BLaER1 (cell line): Measurements from ENCODE around the gene SLC6A2.

Source experiments
- H3K27ac ChIP-seq: shearing (Covaris generic); formaldehyde crosslinking; 2 replicates; pipeline ENCODE4 v1.8.1; 2022
- H3K27me3 ChIP-seq: shearing (Covaris generic); formaldehyde crosslinking; 2 replicates; pipeline ENCODE4 v1.8.1; 2022
- H3K36me3 ChIP-seq: shearing (Covaris generic); formaldehyde crosslinking; 2 replicates; pipeline ENCODE4 v1.8.1; 2022
- H3K4me1 ChIP-seq: shearing (Covaris generic); formaldehyde crosslinking; 2 replicates; pipeline ENCODE4 v1.8.1; 2022
- H3K4me2 ChIP-seq: shearing (Covaris generic); formaldehyde crosslinking; 2 replicates; pipeline ENCODE4 v1.8.1; 2022
- H3K4me3 ChIP-seq: shearing (Covaris generic); formaldehyde crosslinking; 2 replicates; pipeline ENCODE4 v1.8.1; 2022
- H3K9ac ChIP-seq: shearing (Covaris generic); formaldehyde crosslinking; 2 replicates; pipeline ENCODE4 v1.8.1; 2022
- H3K9me3 ChIP-seq: shearing (Covaris generic); formaldehyde crosslinking; 2 replicates; pipeline ENCODE4 v1.8.1; 2022
- H4K20me1 ChIP-seq: shearing (Covaris generic); formaldehyde crosslinking; 2 replicates; pipeline ENCODE4 v1.8.1; 2022
- Cebpa-rat ChIP-seq: shearing (Covaris generic); IDR thresholded peaks from 2 replicates; pipeline ENCODE4 v1.8.1; 2022

SLC6A2 gene

GRCh38 chr16:55628306-55628968, 27.4 kb upstream of the SLC6A2 start:
- no peak for TF ChIP-seq Cebpa-rat
- H3K4me2 ChIP-seq: no peak overlapping the region
- H3K27ac ChIP-seq: no peak overlapping the region
- H3K9me3 ChIP-seq: peaks cover 21% of the 10 kb centered on the region
- H3K9ac ChIP-seq: no peak overlapping the region
- H3K4me1 ChIP-seq: peaks cover 1% of the 10 kb centered on the region
- no peaks in the 10 kb centered on the region for H3K27me3 ChIP-seq
- no peak overlapping the region for H3K4me3 ChIP-seq
- H3K36me3 ChIP-seq: no peaks in the 10 kb centered on the region
- H4K20me1 ChIP-seq: no peaks in the 10 kb centered on the region

- Histone ChIP-seq H3K36me3 (no peaks in the 10 kb centered on the region), H3K4me3 (no peak overlapping the region), H3K9me3 (peaks cover 21% of the 10 kb centered on the region), H3K4me1 (no peaks in the 10 kb centered on the region), H3K4me2 (no peak overlapping the region), H3K27me3 (no peaks in the 10 kb centered on the region), H3K27ac (no peak overlapping the region), H4K20me1 (no peaks in the 10 kb centered on the region), H3K9ac (no peak overlapping the region)
- no peak for TF ChIP-seq Cebpa-rat
Observed at GRCh38 chr16:55630774-55631173, 25.0 kb upstream of the SLC6A2 start.

- TF ChIP-seq Cebpa-rat: no peak
- Histone ChIP-seq H3K9ac (no peak overlapping the region), H4K20me1 (no peaks in the 10 kb centered on the region), H3K9me3 (peaks cover 21% of the 10 kb centered on the region), H3K4me2 (no peak overlapping the region), H3K27ac (no peak overlapping the region), H3K4me3 (no peak overlapping the region), H3K27me3 (no peaks in the 10 kb centered on the region), H3K36me3 (no peaks in the 10 kb centered on the region), H3K4me1 (no peaks in the 10 kb centered on the region)
Observed at GRCh38 chr16:55632259-55632658, 23.5 kb upstream of the SLC6A2 start.

GRCh38 chr16:55634193-55634592, 21.6 kb upstream of the SLC6A2 start:
- H3K9ac ChIP-seq: no peak overlapping the region
- no peaks in the 10 kb centered on the region for H3K4me1 ChIP-seq
- no peaks in the 10 kb centered on the region for H3K27me3 ChIP-seq
- TF ChIP-seq Cebpa-rat: no peak
- H3K4me2 ChIP-seq: no peak overlapping the region
- no peak overlapping the region for H3K4me3 ChIP-seq
- H3K27ac ChIP-seq: no peak overlapping the region
- H4K20me1 ChIP-seq: no peaks in the 10 kb centered on the region
- H3K36me3 ChIP-seq: no peaks in the 10 kb centered on the region
- H3K9me3 ChIP-seq: peaks cover 21% of the 10 kb centered on the region

DNA sequence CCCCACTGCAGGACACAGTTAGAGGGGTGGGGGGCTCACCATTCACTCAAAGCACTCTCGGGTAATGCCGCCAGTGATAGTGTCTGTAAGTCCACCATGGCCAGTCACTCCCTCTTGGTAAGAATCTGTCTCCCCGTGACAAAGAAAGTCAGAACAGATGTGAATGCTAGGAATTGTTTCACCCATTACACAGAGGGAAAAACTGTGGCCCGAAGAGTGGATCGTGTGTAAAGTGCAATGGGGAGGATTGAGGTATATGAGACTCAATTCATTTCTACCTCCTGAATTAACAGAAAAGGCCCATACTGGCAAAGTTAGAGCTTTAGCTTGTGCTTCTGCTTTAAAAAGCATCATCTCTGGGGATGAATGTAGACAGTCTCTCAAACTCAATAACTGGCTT, 17.5 kb upstream of the SLC6A2 start:
- no peaks in the 10 kb centered on the region for H3K36me3 ChIP-seq
- no peak overlapping the region for H3K9ac ChIP-seq
- H3K27ac ChIP-seq: no peak overlapping the region
- no peaks in the 10 kb centered on the region for H3K9me3 ChIP-seq
- H3K4me3 ChIP-seq: no peak overlapping the region
- H3K4me1 ChIP-seq: no peaks in the 10 kb centered on the region
- TF ChIP-seq Cebpa-rat: no peak
- H3K27me3 ChIP-seq: no peaks in the 10 kb centered on the region
- H3K4me2 ChIP-seq: no peak overlapping the region
- no peaks in the 10 kb centered on the region for H4K20me1 ChIP-seq

DNA sequence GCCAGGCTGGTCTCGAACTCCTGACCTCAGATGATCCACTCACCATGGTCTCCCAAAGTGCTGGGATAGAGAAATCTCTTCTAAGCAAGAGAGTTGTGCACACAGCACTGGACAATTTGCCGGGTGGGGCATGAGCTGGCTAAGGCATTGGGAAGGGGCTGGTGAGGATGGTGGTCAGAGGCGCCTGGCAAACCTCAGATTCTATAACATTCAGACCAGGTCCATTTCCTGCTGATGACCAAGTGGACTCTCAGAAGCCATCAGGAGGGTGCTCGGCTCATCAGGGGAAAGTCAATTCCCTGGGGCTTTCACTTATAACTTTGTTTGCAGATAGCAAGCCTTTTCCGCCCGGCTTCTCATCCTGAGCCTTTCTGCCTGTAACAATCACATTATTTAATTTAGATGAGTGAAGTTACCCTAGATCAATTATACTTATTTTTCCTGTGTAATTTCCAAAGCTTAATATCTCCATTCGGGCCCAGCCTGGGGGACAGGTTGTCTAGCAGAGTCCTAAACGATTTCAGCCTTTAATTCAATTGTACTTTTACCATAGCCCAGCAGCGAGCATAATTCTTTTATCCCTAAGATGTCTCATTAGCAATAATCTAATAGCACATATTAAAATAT, 15.0 kb upstream of the SLC6A2 start:
- no peaks in the 10 kb centered on the region for H3K36me3 ChIP-seq
- H3K4me3 ChIP-seq: no peak overlapping the region
- no peaks in the 10 kb centered on the region for H3K27me3 ChIP-seq
- no peaks in the 10 kb centered on the region for H3K9me3 ChIP-seq
- no peak overlapping the region for H3K4me2 ChIP-seq
- no peak overlapping the region for H3K27ac ChIP-seq
- H4K20me1 ChIP-seq: no peaks in the 10 kb centered on the region
- H3K9ac ChIP-seq: no peak overlapping the region
- H3K4me1 ChIP-seq: no peaks in the 10 kb centered on the region
- TF ChIP-seq Cebpa-rat: no peak

GRCh38 chr16:55641430-55642056, 14.2 kb upstream of the SLC6A2 start:
- H3K27me3 ChIP-seq: no peaks in the 10 kb centered on the region
- no peak overlapping the region for H3K4me2 ChIP-seq
- H3K9ac ChIP-seq: no peak overlapping the region
- H3K36me3 ChIP-seq: no peaks in the 10 kb centered on the region
- H3K4me3 ChIP-seq: no peak overlapping the region
- no peaks in the 10 kb centered on the region for H3K9me3 ChIP-seq
- H3K4me1 ChIP-seq: no peaks in the 10 kb centered on the region
- H4K20me1 ChIP-seq: no peaks in the 10 kb centered on the region
- no peak for TF ChIP-seq Cebpa-rat
- no peak overlapping the region for H3K27ac ChIP-seq

DNA sequence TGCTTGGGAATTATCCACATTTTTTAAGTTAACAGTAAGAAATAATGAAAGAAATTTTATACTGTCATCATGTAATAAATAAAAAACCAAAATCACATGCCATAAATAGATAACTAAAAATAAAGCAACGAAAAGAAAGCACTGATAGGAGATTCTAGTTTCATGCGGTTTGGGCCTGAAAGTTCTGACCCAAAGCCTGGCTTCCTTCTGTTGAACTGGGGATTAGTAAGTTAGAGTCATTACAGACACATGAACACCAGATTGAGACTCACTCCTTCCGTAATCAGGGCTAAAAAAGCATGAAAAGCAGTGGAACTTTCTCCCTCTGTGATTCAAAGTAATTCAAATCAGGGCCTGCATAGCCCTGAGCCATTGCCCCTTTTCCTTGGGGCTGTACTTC, 13.2 kb upstream of the SLC6A2 start:
- Histone ChIP-seq H3K4me2 (no peak overlapping the region), H3K9me3 (no peaks in the 10 kb centered on the region)
- TF ChIP-seq Cebpa-rat: no peak

GRCh38 chr16:55643161-55643970, 12.4 kb upstream of the SLC6A2 start:
- Histone ChIP-seq H3K27me3 (no peaks in the 10 kb centered on the region), H3K36me3 (no peaks in the 10 kb centered on the region)
- no peak for TF ChIP-seq Cebpa-rat

More for the DNA sequence above, 13.2 kb upstream of the SLC6A2 start:
- Histone ChIP-seq H3K4me1 (no peaks in the 10 kb centered on the region), H4K20me1 (no peaks in the 10 kb centered on the region), H3K9ac (no peak overlapping the region), H3K4me3 (no peak overlapping the region), H3K27ac (no peak overlapping the region), H3K27me3 (no peaks in the 10 kb centered on the region), H3K36me3 (no peaks in the 10 kb centered on the region)

DNA sequence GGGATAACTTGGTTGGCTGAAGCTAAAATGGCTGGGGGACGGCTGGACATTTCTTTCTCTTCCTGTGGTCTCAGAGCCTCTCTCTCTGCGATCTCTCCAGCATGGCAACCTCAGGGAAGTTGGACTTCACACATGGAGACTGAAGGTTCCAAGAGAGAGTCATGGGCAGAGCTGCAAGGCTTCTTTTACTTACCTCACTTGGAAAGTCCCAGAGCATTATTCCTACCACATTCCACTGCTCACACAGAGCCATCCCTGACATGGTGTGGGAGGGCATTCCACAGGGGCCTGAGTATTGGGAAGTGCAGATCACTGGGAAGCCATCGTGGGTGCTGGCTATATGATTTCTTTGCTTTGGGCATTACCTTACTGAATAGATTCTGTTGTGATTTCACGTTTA, 9.8 kb upstream of the SLC6A2 start:
- TF ChIP-seq Cebpa-rat: no peak
- H3K9ac ChIP-seq: no peak overlapping the region
- H3K4me2 ChIP-seq: no peak overlapping the region
- H3K27me3 ChIP-seq: no peaks in the 10 kb centered on the region
- no peaks in the 10 kb centered on the region for H3K36me3 ChIP-seq
- no peak overlapping the region for H3K4me3 ChIP-seq
- no peaks in the 10 kb centered on the region for H3K4me1 ChIP-seq
- no peak overlapping the region for H3K27ac ChIP-seq
- no peaks in the 10 kb centered on the region for H3K9me3 ChIP-seq
- no peaks in the 10 kb centered on the region for H4K20me1 ChIP-seq

More at GRCh38 chr16:55643161-55643970, 12.4 kb upstream of the SLC6A2 start:
- Histone ChIP-seq H3K4me3 (no peak overlapping the region), H3K9ac (no peak overlapping the region), H3K9me3 (no peaks in the 10 kb centered on the region), H3K4me2 (no peak overlapping the region), H3K4me1 (no peaks in the 10 kb centered on the region), H3K27ac (no peak overlapping the region), H4K20me1 (no peaks in the 10 kb centered on the region)
